RWPE1 (cell line): ENCODE results near the gene AGXT.

Experiments used
- CTCF ChIA-PET: fragments of 350-600 bp; sonication (Branson Sonifier 250); formaldehyde crosslinking; extraction: SDS; loops from one replicate; lab custom pipeline; 2021; lab: Yijun Ruan, JAX
- POLR2A ChIA-PET: fragments of 400-600 bp; formaldehyde crosslinking; extraction: SDS; loops from one replicate; lab custom pipeline; 2020; ENCODE audit warnings: antibody characterized with exemption; ENCODE audit not compliant: low non-redundant PET; lab: Yijun Ruan, JAX
- DNase-seq: peaks from one replicate; pipeline ENCODE4 v3.0.0; 2012; ENCODE audit warnings: low spot score
- H3K27ac ChIP-seq: fragments of 450-650 bp; 2 replicates; pipeline ENCODE4 v1.5.1; 2017
- TF ChIP-seq, protein P1 (sequence below): fragments of 450-650 bp; conservative IDR thresholded peaks from 2 replicates; pipeline ENCODE4 v1.5.1; 2017; ENCODE audit warnings: low read depth, mild to moderate bottlenecking

Gene AGXT

DNA sequence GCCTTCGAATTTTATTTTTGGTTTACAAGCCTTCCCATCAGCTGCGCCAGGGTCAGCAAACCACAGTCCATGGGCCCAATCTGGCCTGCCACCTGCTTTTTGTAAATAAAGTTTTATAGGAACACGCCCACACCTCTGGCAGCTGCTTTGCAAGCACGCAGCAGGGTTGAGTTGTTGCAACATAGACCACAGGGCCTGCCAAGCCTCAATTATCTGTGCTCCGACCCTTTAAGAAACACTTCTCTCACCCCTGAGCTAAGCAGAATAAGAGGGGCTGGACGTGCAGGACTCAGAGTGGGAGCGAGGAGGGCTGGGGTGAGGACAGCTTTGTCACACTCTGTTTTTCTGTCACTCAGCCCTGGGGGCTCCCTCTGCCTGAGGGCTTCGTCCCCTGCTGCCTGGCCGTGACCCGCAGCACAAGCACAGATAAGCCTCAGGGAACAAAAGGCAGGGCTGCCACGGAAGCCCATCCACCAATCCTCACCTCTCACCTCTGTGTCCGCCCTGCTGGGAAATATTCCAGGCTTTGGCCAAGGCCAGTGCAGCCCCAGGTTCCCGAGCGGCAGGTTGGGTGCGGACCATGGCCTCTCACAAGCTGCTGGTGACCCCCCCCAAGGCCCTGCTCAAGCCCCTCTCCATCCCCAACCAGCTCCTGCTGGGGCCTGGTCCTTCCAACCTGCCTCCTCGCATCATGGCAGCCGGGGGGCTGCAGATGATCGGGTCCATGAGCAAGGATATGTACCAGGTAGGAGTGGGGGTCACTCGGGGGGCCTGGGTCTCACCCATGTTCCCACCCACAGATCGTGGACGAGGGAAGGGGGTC lies at the start of gene AGXT:
AGXT (plus strand) TSS at position 539 of the 823 bp plus-strand sequence; CDS start at position 581, 42 bp downstream.
- ChIA-PET CTCF (interaction anchor here (0.6 to 1.0 kb wide), 2 partner anchors 10 to 123 kb away, joined by 3 read pairs; no protein-coding TSS in a partner anchor), POLR2A (no interaction called here)
- no peak within 1 kb of the TSS for H3K27ac ChIP-seq

DNA sequence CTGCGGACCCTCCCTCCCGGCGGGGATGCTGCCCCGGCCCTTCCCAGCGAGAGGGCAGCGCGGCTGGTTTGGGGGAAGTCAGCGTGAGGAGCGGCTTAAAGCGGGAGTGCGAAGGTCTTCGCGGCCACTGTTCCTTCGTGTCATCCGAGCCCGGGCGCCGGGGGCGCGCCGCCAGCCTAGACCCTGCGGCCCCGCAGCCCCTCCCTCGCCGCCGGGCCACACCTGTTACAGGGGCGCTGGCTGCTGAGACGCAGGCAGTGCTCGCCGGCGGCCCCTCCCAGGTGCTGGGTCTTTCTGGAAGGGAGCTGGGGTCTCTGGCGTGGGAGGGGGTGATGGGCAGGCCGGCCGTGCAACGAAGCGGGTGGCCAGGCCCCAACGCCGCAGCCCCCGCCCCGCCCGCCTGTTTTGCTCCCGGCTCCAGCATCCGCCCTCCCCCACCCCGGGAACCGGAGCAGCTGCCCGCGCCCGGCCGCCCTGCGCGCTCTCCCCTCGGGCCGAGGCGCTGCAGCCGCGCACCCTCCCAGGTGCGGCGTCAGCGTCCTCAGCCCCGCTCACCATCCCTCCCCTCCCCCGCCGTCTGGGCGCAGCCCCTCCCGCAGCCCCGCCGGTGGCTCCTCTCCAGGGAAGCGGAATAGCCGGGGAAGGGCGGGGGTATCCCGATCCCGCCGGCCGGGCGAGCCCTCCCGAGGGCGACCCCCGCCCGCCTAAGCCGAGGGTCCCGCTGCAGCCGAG lies 49.3 kb upstream of the AGXT start:
- CTCF ChIA-PET: no interaction called here

More for the DNA sequence above, at the start of gene AGXT:
- TF ChIP-seq, protein P1, sequence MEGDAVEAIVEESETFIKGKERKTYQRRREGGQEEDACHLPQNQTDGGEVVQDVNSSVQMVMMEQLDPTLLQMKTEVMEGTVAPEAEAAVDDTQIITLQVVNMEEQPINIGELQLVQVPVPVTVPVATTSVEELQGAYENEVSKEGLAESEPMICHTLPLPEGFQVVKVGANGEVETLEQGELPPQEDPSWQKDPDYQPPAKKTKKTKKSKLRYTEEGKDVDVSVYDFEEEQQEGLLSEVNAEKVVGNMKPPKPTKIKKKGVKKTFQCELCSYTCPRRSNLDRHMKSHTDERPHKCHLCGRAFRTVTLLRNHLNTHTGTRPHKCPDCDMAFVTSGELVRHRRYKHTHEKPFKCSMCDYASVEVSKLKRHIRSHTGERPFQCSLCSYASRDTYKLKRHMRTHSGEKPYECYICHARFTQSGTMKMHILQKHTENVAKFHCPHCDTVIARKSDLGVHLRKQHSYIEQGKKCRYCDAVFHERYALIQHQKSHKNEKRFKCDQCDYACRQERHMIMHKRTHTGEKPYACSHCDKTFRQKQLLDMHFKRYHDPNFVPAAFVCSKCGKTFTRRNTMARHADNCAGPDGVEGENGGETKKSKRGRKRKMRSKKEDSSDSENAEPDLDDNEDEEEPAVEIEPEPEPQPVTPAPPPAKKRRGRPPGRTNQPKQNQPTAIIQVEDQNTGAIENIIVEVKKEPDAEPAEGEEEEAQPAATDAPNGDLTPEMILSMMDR: no peak
- no peak for DNase-seq

DNA sequence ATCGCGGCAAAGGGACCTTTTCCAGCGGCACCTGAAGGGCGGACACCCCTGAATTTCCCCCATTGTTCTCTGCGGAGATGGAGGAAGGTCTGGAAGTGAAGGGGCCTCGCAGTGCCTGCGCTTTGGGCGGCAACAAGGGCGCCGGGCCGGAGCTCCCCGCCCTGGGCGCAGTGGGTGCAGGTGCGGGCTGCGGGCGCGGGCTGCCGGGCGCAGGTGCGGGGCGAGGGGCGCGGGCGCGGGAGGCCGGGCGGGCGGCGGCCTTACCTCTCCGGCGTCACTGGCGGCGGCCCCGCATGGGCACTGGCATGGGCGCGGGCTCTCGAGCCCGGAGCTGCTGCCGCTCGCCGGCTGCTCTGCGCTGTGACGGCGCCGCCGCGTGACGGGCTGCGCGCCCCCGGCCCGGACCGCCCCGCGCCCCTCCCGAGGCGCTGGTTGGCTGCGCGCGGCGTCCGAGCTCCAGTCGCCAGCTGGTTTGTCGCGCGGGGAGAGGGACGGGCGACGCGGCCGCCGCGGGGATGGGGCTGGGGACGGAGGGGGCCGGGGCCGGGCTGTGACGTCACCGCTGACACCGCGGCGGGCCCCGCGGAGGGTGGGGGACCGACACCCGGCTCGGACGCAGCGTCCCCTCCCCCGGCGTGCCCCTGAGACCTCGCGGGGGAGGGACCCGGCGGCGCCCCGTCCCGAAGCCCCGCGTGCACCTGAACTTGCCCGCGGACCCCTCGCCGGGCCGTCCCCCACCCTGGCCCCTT lies 48.6 kb upstream of the AGXT start, which contains the start of gene KIF1A:
KIF1A (minus strand) TSS at position 362 of the 749 bp plus-strand sequence. CDS start 22,467 bp downstream, outside the sequence.
- DNase-seq: no peak
- ChIA-PET CTCF (no interaction called here), POLR2A (no interaction called here)
- H3K27ac ChIP-seq: no peak within 1 kb of the TSS
- TF ChIP-seq, protein P1: no peak

More for the DNA sequence above, 49.3 kb upstream of the AGXT start:
- POLR2A ChIA-PET: no interaction called here
- no peak overlapping the region for H3K27ac ChIP-seq
- no peak for DNase-seq
- TF ChIP-seq, protein P1: no peak

DNA sequence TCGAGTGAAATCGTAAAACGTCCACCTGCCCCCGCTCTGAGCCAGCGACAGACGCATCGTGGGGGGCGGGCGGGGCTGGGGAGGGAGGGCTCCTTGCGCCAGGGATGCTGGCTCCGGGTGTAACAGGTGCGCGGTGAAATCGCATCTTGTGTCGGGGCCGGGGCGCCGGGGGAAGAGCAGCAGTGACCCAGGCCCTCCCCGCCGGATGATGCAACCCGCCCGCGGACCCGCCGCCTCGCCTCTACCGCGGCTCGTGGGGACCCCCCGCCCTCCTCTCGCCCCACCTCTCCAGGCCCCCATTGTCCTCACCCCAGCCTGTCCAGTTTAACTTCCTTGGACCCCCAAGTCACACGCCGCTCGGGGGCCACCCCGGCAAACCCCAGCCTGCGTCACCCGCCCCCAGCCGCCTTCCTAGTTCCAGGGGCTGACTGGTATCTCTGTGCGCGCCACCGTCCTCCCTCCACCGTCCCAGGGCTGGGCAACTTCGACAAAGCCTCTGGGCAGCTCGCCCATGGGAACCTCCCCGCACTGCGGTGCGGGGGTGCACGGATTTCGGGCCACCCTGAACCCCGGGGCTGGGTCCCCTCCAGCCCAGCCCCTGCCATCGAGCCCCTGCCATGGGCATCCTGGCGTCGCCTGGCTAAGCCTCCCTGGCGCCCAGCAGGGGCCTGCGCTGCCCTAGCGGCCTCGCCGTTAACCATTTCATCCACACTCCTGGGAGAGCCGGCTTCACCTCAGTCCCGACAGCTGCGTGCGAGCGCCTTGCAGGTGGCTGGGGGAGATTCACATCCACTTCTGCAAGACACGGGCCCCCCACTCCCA lies 47.8 kb upstream of the AGXT start:
- no peak for DNase-seq
- ChIA-PET CTCF (interaction anchor here (0.6 to 1.1 kb wide), 2 partner anchors 10 to 19 kb away, joined by 4 to 5 read pairs; no protein-coding TSS in a partner anchor), POLR2A (no interaction called here)
- H3K27ac ChIP-seq: no peak overlapping the region
- TF ChIP-seq, protein P1: no peak

DNA sequence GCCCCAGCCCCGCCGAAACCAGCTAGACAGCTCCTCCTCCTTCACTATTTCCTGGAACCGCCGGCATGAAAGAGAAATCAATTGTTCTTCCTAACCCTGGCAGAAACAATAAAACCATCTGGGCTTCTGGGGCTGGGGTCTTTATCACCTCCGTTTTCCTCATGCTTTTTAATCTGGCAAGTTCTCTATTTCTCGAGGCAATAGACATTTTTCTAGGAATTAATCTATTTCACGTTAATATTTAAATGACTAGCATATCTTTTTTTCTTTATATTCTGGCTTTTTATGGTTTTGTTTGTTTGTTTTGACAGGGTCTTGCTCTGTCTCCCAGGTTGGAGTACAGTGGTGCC lies 47.2 kb upstream of the AGXT start:
- TF ChIP-seq, protein P1: no peak
- DNase-seq: no peak
- POLR2A ChIA-PET: no interaction called here
- CTCF ChIA-PET: interaction anchor here (0.6 to 1.1 kb wide), 2 partner anchors 10 to 19 kb away, joined by 4 to 5 read pairs; no protein-coding TSS in a partner anchor
- H3K27ac ChIP-seq: no peak overlapping the region
